CD4-positive, CD25-positive, alpha-beta regulatory T cell (primary cell): ENCODE measurements around the gene MINAR2. TPM values are rescaled to one million over a fixed set of nuclear protein-coding genes. Genes with fewer than 3 reads are reported as not detected.

Experiments
- ATAC-seq, 2 donors: fragments of 150-1000 bp; cut with Tn5 transposase; one replicate each; pipeline ENCODE4 v1.10.0; 2021; ENCODE audit warnings: low read depth in 2 of 2, moderate number of reproducible peaks in 2 of 2, moderate library complexity in 1 of 2
- DNase-seq, 3 donors: peaks; one replicate each; pipeline versions ENCODE4 v3.0.0 to v3.0.0-alpha.2; 2012 to 2022; ENCODE audit warnings: mixed read lengths in 1 of 3
- H3K27ac ChIP-seq: one replicate; pipeline ENCODE4 v1.7.0; 2013; ENCODE audit warnings: mild to moderate bottlenecking, low read length; ENCODE audit not compliant: insufficient read depth, poor library complexity, severe bottlenecking
- H3K27me3 ChIP-seq: one replicate; pipeline ENCODE4 v1.7.0; 2013; ENCODE audit warnings: low read length; ENCODE audit not compliant: control insufficient read depth, insufficient read depth
- H3K36me3 ChIP-seq: one replicate; pipeline ENCODE4 v1.7.0; 2013; ENCODE audit warnings: mild to moderate bottlenecking, low read length, moderate library complexity; ENCODE audit not compliant: control insufficient read depth, insufficient read depth
- H3K4me1 ChIP-seq: 2 replicates; pipeline ENCODE4 v1.7.0; 2013; ENCODE audit warnings: mild to moderate bottlenecking, low read length; ENCODE audit not compliant: insufficient read depth, control insufficient read depth, poor library complexity, severe bottlenecking
- H3K4me3 ChIP-seq: one replicate; pipeline ENCODE4 v1.7.0; 2013; ENCODE audit warnings: low read depth, mild to moderate bottlenecking, low read length, moderate library complexity
- H3K9me3 ChIP-seq, 2 experiments: 1 replicate in 1 of 2; 2 replicates in 1 of 2; pipeline ENCODE4 v1.7.0; 2013; ENCODE audit warnings: low read length in 2 of 2, mild to moderate bottlenecking in 1 of 2, moderate library complexity in 1 of 2; ENCODE audit not compliant: control insufficient read depth in 2 of 2
- H3K27ac Mint-ChIP-seq, 3 donors: one replicate each; pipeline ENCODE4 v1.8.0; 2020 to 2022; ENCODE audit warnings: mild to moderate bottlenecking in 3 of 3, mixed read lengths in 3 of 3, moderate library complexity in 2 of 3
- H3K27me3 Mint-ChIP-seq: one replicate; pipeline ENCODE4 v1.8.0; 2022; ENCODE audit warnings: mild to moderate bottlenecking, mixed read lengths
- H3K36me3 Mint-ChIP-seq: one replicate; pipeline ENCODE4 v1.8.0; 2020; ENCODE audit warnings: mixed read lengths
- H3K4me1 Mint-ChIP-seq, 4 donors: one replicate each; pipeline ENCODE4 v1.8.0; 2020 to 2022; ENCODE audit warnings: mixed read lengths in 4 of 4, mild to moderate bottlenecking in 1 of 4
- H3K4me3 Mint-ChIP-seq, 4 donors: one replicate each; pipeline ENCODE4 v1.8.0; 2020 to 2022; ENCODE audit warnings: mild to moderate bottlenecking in 4 of 4, mixed read lengths in 4 of 4, moderate library complexity in 3 of 4
- H3K9me3 Mint-ChIP-seq, 7 donors: one replicate each; pipeline ENCODE4 v1.8.0; 2020 to 2022; ENCODE audit warnings: mixed read lengths in 7 of 7, mild to moderate bottlenecking in 3 of 7, moderate library complexity in 2 of 7
- polyA plus RNA-seq, 4 donors: library from polyadenylated mRNA; unstranded; fragments of 300-500 nt; fragmentation: Illumina TruSeq; gene quantifications; one replicate each; pipeline ENCODE4 v1.2.3, GENCODE V29; 2021
- total RNA-seq: library from RNA; stranded (reverse); gene quantifications from one replicate; pipeline ENCODE4 v1.2.3, GENCODE V29; 2022

MINAR2 gene, protein sequence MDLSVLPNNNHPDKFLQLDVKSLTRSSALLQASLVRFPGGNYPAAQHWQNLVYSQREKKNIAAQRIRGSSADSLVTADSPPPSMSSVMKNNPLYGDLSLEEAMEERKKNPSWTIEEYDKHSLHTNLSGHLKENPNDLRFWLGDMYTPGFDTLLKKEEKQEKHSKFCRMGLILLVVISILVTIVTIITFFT
- total RNA-seq (not detected), polyA plus RNA-seq (not detected)

DNA sequence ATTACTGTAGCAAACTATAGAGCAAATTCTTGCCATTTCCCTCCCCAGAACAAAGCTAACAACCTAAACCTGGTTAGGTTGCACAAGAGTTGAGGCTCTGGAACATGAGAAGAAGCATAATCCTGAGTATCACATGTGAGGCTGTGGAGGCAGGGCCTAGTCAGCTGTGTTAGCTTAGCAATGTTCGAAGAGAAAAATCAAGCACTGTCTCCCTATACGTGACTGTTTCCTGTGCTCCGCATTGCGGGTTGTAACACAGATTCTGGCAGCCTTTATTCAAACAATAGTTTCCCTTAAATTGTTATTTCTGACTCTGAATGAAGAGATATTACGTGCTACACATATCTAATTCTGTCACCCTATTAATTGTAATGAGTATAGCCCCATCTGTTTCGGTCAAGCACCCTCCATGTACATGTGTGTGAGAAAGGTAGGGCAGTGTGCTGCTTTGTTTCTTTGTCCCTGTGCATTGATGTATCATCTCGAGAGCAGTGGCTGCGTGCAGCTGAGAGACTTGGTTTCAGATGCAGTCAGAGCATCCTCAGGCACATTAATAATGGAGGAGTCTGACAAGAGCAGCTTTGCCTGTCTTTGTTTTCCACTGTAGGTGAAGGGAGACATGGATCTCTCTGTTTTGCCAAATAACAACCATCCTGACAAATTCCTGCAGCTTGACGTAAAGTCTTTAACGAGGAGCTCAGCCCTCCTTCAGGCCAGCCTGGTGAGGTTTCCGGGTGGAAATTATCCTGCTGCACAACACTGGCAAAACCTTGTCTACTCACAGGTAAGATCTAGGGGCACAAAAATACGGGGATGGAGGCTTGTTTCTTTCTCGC, at the start of gene MINAR2:
Gene MINAR2 (plus strand): TSS at position 523 of the 836 bp plus-strand sequence. CDS start 97 bp downstream, at position 620.
- H3K4me1 Mint-ChIP-seq, result no peaks in the 10 kb centered on the region
- H3K9me3 ChIP-seq, result no peaks in the 10 kb centered on the region

DNA sequence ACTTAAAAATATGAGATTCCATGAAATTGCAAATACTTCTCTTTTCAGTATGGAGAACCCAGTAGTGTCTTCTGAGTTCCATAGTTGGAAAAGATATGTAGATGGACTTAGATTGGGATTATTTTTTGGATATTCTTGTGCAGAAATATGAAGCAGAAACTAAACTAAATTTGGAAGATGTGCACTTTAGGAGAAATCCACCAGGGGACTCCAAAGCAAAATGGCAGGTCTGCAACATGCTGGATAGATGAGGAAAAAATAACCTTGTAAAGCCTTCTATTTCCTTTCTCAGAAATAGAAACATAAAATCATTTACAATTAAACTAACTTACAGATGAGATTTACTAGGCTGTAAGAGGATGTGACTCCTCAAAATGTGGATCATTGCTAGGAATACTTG, 49.2 kb upstream of the MINAR2 start:
- H3K4me3 Mint-ChIP-seq, result no peak overlapping the region
- no peak overlapping the region for H3K27ac Mint-ChIP-seq
- DNase-seq (no peak), ATAC-seq (no peak)
- Histone ChIP-seq H3K27ac (no peak overlapping the region), H3K4me3 (no peak overlapping the region), H3K9me3 (no peaks in the 10 kb centered on the region), H3K36me3 (no peaks in the 10 kb centered on the region), H3K4me1 (no peaks in the 10 kb centered on the region), H3K27me3 (no peaks in the 10 kb centered on the region)
- H3K9me3 Mint-ChIP-seq, result peaks cover 0 to 3% (median 0%) of the 10 kb centered on the region in 7 donors
- H3K27me3 Mint-ChIP-seq, result peaks cover 4% of the 10 kb centered on the region
- no peaks in the 10 kb centered on the region for H3K36me3 Mint-ChIP-seq
- H3K4me1 Mint-ChIP-seq, result no peaks in the 10 kb centered on the region

More for the DNA sequence above, at the start of gene MINAR2:
- Mint-ChIP-seq H3K27me3 (no peaks in the 10 kb centered on the region), H3K27ac (no peak within 1 kb of the TSS), H3K4me3 (no peak within 1 kb of the TSS), H3K9me3 (peaks cover 0 to 2% (median 0%) of the 10 kb centered on the region in 7 donors), H3K36me3 (no peaks in the 10 kb centered on the region)
- no peaks in the 10 kb centered on the region for H3K4me1 ChIP-seq
- H3K36me3 ChIP-seq, result no peaks in the 10 kb centered on the region
- H3K27me3 ChIP-seq, result no peaks in the 10 kb centered on the region
- ATAC-seq (no peak), DNase-seq (no peak)
- H3K27ac ChIP-seq, result no peak within 1 kb of the TSS
- H3K4me3 ChIP-seq, result no peak within 1 kb of the TSS

DNA sequence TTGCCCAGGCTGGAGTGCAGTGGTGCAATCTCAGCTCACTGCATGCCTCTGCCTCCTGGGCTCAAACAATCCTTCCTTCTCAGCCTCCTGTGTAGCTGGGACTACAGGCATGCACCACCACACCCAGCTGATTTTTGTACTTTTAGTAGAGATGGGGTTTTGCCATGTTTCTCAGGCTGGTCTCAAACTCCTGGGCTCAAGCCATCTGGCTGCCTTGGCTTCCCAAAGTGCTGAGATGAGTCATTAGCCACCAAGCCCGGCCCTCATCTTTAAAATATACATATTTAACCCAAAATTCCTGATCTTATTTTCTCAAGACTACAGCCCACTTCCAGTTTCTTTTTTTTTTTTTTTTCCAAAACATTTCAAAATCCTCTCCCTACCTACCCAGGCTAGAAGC, 31.7 kb upstream of the MINAR2 start:
- no peaks in the 10 kb centered on the region for H3K9me3 ChIP-seq
- Mint-ChIP-seq H3K9me3 (peaks cover 0 to 2% (median 0%) of the 10 kb centered on the region in 7 donors), H3K27me3 (no peaks in the 10 kb centered on the region), H3K27ac (no peak overlapping the region), H3K36me3 (no peaks in the 10 kb centered on the region), H3K4me3 (no peak overlapping the region), H3K4me1 (no peaks in the 10 kb centered on the region)
- H3K4me1 ChIP-seq, result no peaks in the 10 kb centered on the region
- DNase-seq (no peak), ATAC-seq (no peak)
- H3K36me3 ChIP-seq, result no peaks in the 10 kb centered on the region
- no peak overlapping the region for H3K4me3 ChIP-seq
- no peaks in the 10 kb centered on the region for H3K27me3 ChIP-seq
- H3K27ac ChIP-seq, result no peak overlapping the region

DNA sequence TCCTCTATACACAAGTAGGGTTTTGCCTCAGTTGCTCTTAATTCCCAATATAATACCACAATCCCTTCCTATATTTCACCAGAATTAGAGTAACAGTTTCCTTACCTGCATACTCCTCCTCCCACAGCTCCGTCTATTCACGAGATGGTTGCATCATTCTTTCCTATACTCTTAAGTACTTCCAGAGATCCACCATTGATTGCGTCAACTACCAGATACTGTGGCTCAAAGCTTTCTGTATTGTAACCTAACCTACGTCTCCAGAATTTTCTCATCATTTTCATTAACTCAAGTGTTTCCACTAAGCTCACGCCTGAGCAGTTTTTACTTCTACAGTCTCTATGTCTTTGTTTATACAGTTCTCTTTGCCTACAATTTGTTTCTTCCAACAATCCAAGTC, 31.2 kb upstream of the MINAR2 start:
- Mint-ChIP-seq H3K27ac (no peak overlapping the region), H3K36me3 (no peaks in the 10 kb centered on the region), H3K9me3 (peaks cover 0 to 2% (median 0%) of the 10 kb centered on the region in 7 donors), H3K4me3 (no peak overlapping the region), H3K4me1 (no peaks in the 10 kb centered on the region), H3K27me3 (no peaks in the 10 kb centered on the region)
- ATAC-seq (no peak), DNase-seq (no peak)
- no peak overlapping the region for H3K4me3 ChIP-seq
- H3K4me1 ChIP-seq, result no peaks in the 10 kb centered on the region
- H3K9me3 ChIP-seq, result no peaks in the 10 kb centered on the region
- no peaks in the 10 kb centered on the region for H3K36me3 ChIP-seq
- no peaks in the 10 kb centered on the region for H3K27me3 ChIP-seq
- H3K27ac ChIP-seq, result no peak overlapping the region

DNA sequence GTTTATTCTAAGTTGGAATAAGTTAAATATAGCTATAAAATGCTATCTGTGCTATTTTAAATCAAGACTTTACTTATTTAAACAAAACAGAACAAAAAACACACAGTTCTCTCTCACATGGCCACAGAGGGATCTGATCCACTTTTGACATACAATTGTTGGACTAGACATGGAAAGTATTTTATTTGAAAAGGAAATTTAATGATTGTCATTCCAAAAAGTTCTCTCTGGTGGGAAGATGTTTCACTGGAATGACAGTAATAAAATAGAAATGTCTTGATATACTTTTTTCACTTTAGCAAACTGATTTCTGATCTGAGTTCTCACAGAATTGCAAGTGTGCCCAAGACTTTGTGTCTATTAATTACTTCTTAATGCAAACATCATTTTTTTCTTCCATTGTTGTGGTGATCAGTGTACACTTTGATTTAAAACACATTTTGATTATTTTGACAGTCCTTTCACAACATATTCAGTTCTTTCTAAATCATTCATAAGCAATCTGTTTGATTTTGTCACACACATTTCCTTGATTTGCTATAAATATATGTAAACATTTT, 30.1 kb upstream of the MINAR2 start:
- H3K27ac Mint-ChIP-seq, result no peak overlapping the region
- no peaks in the 10 kb centered on the region for H3K27me3 Mint-ChIP-seq
- H3K9me3 Mint-ChIP-seq, result peaks cover 0 to 2% (median 0%) of the 10 kb centered on the region in 7 donors
- no peak overlapping the region for H3K27ac ChIP-seq
- no peaks in the 10 kb centered on the region for H3K4me1 Mint-ChIP-seq
- DNase-seq (no peak), ATAC-seq (no peak)
- H3K4me1 ChIP-seq, result no peaks in the 10 kb centered on the region
- H3K4me3 Mint-ChIP-seq, result no peak overlapping the region
- H3K27me3 ChIP-seq, result no peaks in the 10 kb centered on the region
- no peak overlapping the region for H3K4me3 ChIP-seq
- H3K9me3 ChIP-seq, result no peaks in the 10 kb centered on the region
- no peaks in the 10 kb centered on the region for H3K36me3 Mint-ChIP-seq
- H3K36me3 ChIP-seq, result no peaks in the 10 kb centered on the region

DNA sequence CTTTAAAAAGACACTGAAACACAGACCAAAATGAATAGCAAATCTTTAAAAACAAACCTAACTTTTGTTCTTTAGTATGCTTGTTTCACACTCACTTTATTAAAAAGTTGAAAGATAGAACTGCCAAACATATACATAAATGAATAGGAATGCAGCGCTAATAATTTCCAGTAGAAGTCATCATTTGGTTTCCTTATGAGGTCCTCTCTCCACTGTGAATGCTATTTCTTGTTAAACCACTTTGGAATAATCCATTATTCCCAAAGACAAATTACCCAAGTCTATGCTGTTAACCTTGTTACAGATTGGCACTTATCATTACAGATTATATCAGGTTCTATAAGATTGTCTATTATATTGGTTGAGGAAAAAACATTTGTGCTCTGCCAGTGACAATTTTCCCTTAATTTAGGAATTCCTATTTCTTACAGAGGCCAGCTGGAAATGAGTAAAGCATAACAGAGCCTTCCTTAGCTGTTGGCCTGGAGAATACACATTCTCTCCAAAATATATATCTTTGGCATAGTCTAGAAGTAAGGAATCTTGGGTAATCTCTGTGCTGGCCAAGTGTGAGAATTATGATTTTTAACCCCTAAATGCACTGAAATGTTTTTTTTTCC, 29.3 kb upstream of the MINAR2 start:
- no peaks in the 10 kb centered on the region for H3K36me3 Mint-ChIP-seq
- no peaks in the 10 kb centered on the region for H3K27me3 ChIP-seq
- DNase-seq (no peak), ATAC-seq (no peak)
- no peaks in the 10 kb centered on the region for H3K27me3 Mint-ChIP-seq
- no peak overlapping the region for H3K27ac Mint-ChIP-seq
- peaks cover 0 to 2% (median 0%) of the 10 kb centered on the region in 7 donors for H3K9me3 Mint-ChIP-seq
- no peak overlapping the region for H3K27ac ChIP-seq
- H3K36me3 ChIP-seq, result no peaks in the 10 kb centered on the region
- no peaks in the 10 kb centered on the region for H3K9me3 ChIP-seq
- H3K4me1 ChIP-seq, result no peaks in the 10 kb centered on the region
- H3K4me3 Mint-ChIP-seq, result no peak overlapping the region
- no peak overlapping the region for H3K4me3 ChIP-seq
- H3K4me1 Mint-ChIP-seq, result no peaks in the 10 kb centered on the region

DNA sequence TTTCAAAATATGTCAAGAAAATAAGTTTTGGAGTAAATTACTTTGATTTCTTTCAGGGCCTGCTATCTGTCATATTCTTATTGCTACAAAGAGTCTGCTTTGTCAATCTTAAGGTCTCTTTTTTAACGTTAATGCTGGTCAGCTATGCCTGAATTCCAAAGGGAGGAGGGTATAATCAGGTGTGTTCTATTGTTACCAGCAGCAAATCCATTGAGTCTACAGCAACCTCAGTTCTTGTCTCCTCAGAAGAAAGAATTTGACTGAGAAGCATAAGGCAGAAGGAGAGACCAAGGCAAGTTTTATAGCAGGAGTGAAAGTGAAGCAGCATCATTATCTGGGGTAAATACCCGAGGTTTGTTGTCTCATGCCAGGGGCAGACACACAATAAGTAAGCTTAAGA, 23.7 kb upstream of the MINAR2 start:
- Mint-ChIP-seq H3K9me3 (peaks cover 0 to 4% (median 2%) of the 10 kb centered on the region in 7 donors), H3K27ac (no peak overlapping the region), H3K4me1 (no peaks in the 10 kb centered on the region), H3K4me3 (no peak overlapping the region), H3K36me3 (no peaks in the 10 kb centered on the region), H3K27me3 (no peaks in the 10 kb centered on the region)
- Histone ChIP-seq H3K36me3 (no peaks in the 10 kb centered on the region), H3K27me3 (no peaks in the 10 kb centered on the region), H3K27ac (no peak overlapping the region), H3K4me1 (no peaks in the 10 kb centered on the region), H3K9me3 (no peaks in the 10 kb centered on the region), H3K4me3 (no peak overlapping the region)
- DNase-seq (no peak), ATAC-seq (no peak)
